Measurements from ENCODE around the gene SP140.
"Not testable (repeated sequence)": the region's sequence is repeated elsewhere in the genome, so short reads cannot be mapped to it uniquely, and the experiment has no call there.

The SP140 gene

GRCh38 chr2:230256733-230257332, 31.3 kb downstream of the SP140 start:
- no peak for DNase-seq (ENCODE audit: low read depth)
- no peak overlapping the region for H3K4me3 ChIP-seq (ENCODE audit: control insufficient read depth, low read depth, low read length)
- TF ChIP-seq CTCF (IDR thresholded peaks at IDR 0.05; ENCODE audit: control insufficient read depth, insufficient read depth, low read depth, low read length, missing control alignments) = no peak

- TF ChIP-seq CTCF (IDR thresholded peaks at IDR 0.05; ENCODE audit: control insufficient read depth, insufficient read depth, low read depth, low read length, missing control alignments) = no peak
- H3K4me3 ChIP-seq (ENCODE audit: control insufficient read depth, low read depth, low read length) = no peak overlapping the region
- DNase-seq (ENCODE audit: low read depth) = no peak
These were observed 32.9 kb downstream of the SP140 start for GRCh38 chr2:230258483-230258882.

DNA sequence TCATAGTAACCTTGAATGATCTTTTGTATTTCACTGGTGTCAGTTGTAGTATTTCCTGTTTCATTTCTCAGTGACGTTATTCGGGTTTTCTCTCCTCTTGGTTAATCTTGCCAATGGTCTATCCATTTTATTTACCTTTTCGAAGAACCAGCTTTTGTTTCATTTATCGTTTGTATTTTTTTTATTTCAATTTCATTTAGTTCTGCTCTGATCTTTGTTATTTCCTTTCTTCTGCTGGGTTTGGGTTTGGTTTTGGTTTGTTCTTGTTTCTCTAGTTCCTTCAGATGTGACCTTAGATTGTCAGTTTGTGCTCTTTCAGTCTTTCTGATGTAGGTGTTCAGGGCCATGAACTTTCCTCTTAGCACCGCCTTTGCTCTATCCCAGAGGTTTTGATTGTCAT, 36.7 kb downstream of the SP140 start:
- DNase-seq (ENCODE audit: low read depth) = no peak
- no peak for TF ChIP-seq CTCF (IDR thresholded peaks at IDR 0.05; ENCODE audit: control insufficient read depth, insufficient read depth, low read depth, low read length, missing control alignments)
- no peak overlapping the region for H3K4me3 ChIP-seq (ENCODE audit: control insufficient read depth, low read depth, low read length)

DNA sequence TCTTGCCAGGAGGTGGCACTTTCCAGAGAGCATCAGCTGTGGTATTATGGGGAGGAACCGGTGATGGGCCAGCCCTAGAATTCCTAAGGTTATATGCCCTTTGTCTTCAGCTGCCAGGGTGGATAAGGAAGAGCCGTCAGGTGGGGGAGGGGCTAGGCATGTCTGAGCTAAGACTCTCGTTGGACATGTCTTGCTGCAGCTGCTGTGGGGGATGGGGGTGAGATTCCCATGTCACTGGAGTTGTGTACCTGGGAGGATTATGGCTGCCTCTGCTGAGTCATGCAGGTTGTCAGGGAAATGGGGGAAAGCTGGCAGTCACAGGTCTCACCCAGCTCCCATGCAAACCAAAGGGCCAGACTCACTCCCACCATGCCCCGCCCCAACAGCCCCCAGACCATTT, 39.4 kb downstream of the SP140 start:
- not testable (repeated sequence) for H3K4me3 ChIP-seq (ENCODE audit: control insufficient read depth, low read depth, low read length); DNase-seq (ENCODE audit: low read depth)

DNA sequence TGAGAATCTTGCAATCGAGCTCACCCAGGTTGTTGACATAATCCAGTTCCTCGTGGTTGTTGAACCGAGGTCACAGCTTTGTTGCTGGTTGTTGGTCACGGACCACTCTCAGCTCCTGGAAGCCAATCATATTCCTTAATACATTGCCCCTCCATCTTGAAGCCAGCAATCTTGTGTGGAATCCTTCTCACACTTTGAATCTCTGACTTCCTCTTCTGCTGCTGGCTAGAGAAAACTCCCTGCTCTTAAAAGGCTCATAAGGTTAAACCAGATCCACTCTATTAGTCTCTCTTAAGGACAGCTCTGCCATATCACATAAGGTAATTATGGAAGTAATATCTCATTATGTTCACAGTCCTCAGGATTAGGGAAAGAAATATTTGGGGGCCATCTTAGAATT, 41.1 kb downstream of the SP140 start:
- DNase-seq (ENCODE audit: low read depth) = no peak
- H3K4me3 ChIP-seq (ENCODE audit: control insufficient read depth, low read depth, low read length) = no peak overlapping the region
- no peak for TF ChIP-seq CTCF (IDR thresholded peaks at IDR 0.05; ENCODE audit: control insufficient read depth, insufficient read depth, low read depth, low read length, missing control alignments)

- H3K4me3 ChIP-seq (ENCODE audit: control insufficient read depth, low read depth, low read length) = no peak overlapping the region
- DNase-seq (ENCODE audit: low read depth) = no peak
- TF ChIP-seq CTCF (IDR thresholded peaks at IDR 0.05; ENCODE audit: control insufficient read depth, insufficient read depth, low read depth, low read length, missing control alignments) = no peak
These were observed 41.5 kb downstream of the SP140 start for GRCh38 chr2:230267059-230267458.

GRCh38 chr2:230267556-230267955, 42.0 kb downstream of the SP140 start:
- DNase-seq (ENCODE audit: low read depth) = no peak
- no peak for TF ChIP-seq CTCF (IDR thresholded peaks at IDR 0.05; ENCODE audit: control insufficient read depth, insufficient read depth, low read depth, low read length, missing control alignments)
- H3K4me3 ChIP-seq (ENCODE audit: control insufficient read depth, low read depth, low read length) = no peak overlapping the region

Data from AG09309 (cell line).